ENCODE results near the gene GRXCR2.

GRCh38 chr5:145812877-145813276 is 59.9 kb downstream of the GRXCR2 start:
- TF ChIP-seq CTCF (IDR thresholded peaks at IDR 0.05) (no peak), POLR2AphosphoS5 (IDR thresholded peaks at IDR 0.05) (no peak), EP300 (IDR thresholded peaks at IDR 0.05) (no peak), POLR2A (IDR thresholded peaks at IDR 0.05; ENCODE audit: low read depth) (no peak)

Measured in esophagus muscularis mucosa (tissue), 4 donors.